Posterior vena cava (tissue), 2 donors: Measurements from ENCODE around the gene NUPR2. TPM values are rescaled to one million over a fixed set of nuclear protein-coding genes. Genes with fewer than 3 reads are reported as not detected.
A peak's percentile ranks its signal among the peaks of the same experiment; 100 is the strongest.
"Not testable (repeated sequence)": the region's sequence is repeated elsewhere in the genome, so short reads cannot be mapped to it uniquely, and the experiment has no call there.

Experiments
- DNase-seq: peaks from one replicate; pipeline ENCODE4 v3.0.0-alpha.2; 2020; ENCODE audit warnings: low spot score
- intact Hi-C, 2 donors: fragments of 100-400 bp; cut with DNase I; formaldehyde crosslinking; loops; one replicate each; pipeline versions ENCODE4 v1.14.1 to v1.14.2; 2022 to 2023
- total RNA-seq, 2 donors: library from RNA; stranded (reverse); fragmentation: NEBNext Ultra II Directional; extraction: Animal tissue kit (Norgen Biotek cat#: 25700); gene quantifications; one replicate each; pipeline ENCODE4 v1.2.1, GENCODE V29; 2021
- donor health status: DM: yes; HTN: yes; CAD: no.
- donor health status: DM: yes; HTN: yes; CAD: no.

The NUPR2 gene
- total RNA-seq, 2 donors from 2014 or later, result not detected

- intact Hi-C loops, DNase-seq: not testable (repeated sequence)
These were observed 23.8 kb downstream of the NUPR2 start for GRCh38 chr7:56092388-56092787.

GRCh38 chr7:56091591-56091990 is 24.6 kb downstream of the NUPR2 start:
- intact Hi-C loops, result no loop called here

GRCh38 chr7:56087445-56087844 is 28.8 kb downstream of the NUPR2 start:
- intact Hi-C loops, result no loop called here

More at GRCh38 chr7:56091591-56091990, 24.6 kb downstream of the NUPR2 start:
- peak; percentile 87 for DNase-seq

GRCh38 chr7:56086761-56087160 is 29.5 kb downstream of the NUPR2 start:
- intact Hi-C loops, result no loop called here
- DNase-seq, result peak; percentile 58

More at GRCh38 chr7:56087445-56087844, 28.8 kb downstream of the NUPR2 start:
- DNase-seq, result peak; percentile 62

GRCh38 chr7:56083150-56083785 is 32.9 kb downstream of the NUPR2 start:
- intact Hi-C loops, result no loop called here
- peak; percentile 84 for DNase-seq

GRCh38 chr7:56081626-56082340 is 34.4 kb downstream of the NUPR2 start:
- intact Hi-C loops, result no loop called here
- DNase-seq, result peak; percentile 72

GRCh38 chr7:56080726-56081435 is 35.3 kb downstream of the NUPR2 start:
- intact Hi-C loops, result not testable (repeated sequence)
- peak; percentile 81 for DNase-seq

GRCh38 chr7:56079450-56080185 is 36.6 kb downstream of the NUPR2 start:
- peak; percentile 91 for DNase-seq
- intact Hi-C loops, result loop anchor here in 1 of 2 donors (5.0 to 10.0 kb wide), 2 partner anchors 77 to 115 kb away; partner anchors contain the start of gene NIPSNAP2

- DNase-seq, result peak; percentile 68
- intact Hi-C loops, result loop anchor here in 1 of 2 donors (5.0 to 10.0 kb wide), 2 partner anchors 76 to 113 kb away; partner anchors contain the start of gene NIPSNAP2
These were observed 38.0 kb downstream of the NUPR2 start for GRCh38 chr7:56078196-56078595.

- peak; percentile 63 for DNase-seq
- intact Hi-C loops, result loop anchor here in 1 of 2 donors (5.0 to 10.0 kb wide), 2 partner anchors 75 to 113 kb away; partner anchors contain the start of gene NIPSNAP2
These were observed 38.5 kb downstream of the NUPR2 start for GRCh38 chr7:56077681-56078080.

- intact Hi-C loops, result loop anchor here (5.0 to 10.0 kb wide), 2 partner anchors 72 to 110 kb away; partner anchors contain the start of gene NIPSNAP2 (in 1 of the 2)
- peak; percentile 92 for DNase-seq
These were observed 41.8 kb downstream of the NUPR2 start for GRCh38 chr7:56074371-56074791.

- intact Hi-C loops, result not testable (repeated sequence)
- peak; percentile 48 for DNase-seq
These were observed 49.8 kb downstream of the NUPR2 start for GRCh38 chr7:56066376-56066775.

Other genes with a start within 250 kb of the NUPR2 start
- gene ZNF713, start 229.0 kb downstream of the NUPR2 start, total RNA-seq, result 1 to 10 TPM; 1.5 to 2.0 TPM
- 10 to 100 TPM; 10.5 to 13.4 TPM for gene MRPS17, start 164.5 kb downstream of the NUPR2 start, total RNA-seq
- gene NIPSNAP2, start 151.8 kb downstream of the NUPR2 start, total RNA-seq, result 10 to 100 TPM; 59.1 to 62.2 TPM
- gene PSPH, start 65.0 kb downstream of the NUPR2 start, total RNA-seq, result 1 to 10 TPM; 5.0 to 6.6 TPM
- 10 to 100 TPM; 75.9 to 87.9 TPM for gene CCT6A, start 64.7 kb downstream of the NUPR2 start, total RNA-seq
- 100 to 1,000 TPM in 1 of 2 donors, 10 to 100 TPM in 1; 84.6 to 129 TPM for gene SUMF2, start 52.1 kb downstream of the NUPR2 start, total RNA-seq
- gene PHKG1, start 23.5 kb downstream of the NUPR2 start, total RNA-seq, result 1 to 10 TPM; 3.7 to 3.8 TPM
- 100 to 1,000 TPM; 219 to 263 TPM for gene CHCHD2, start 9.9 kb downstream of the NUPR2 start, total RNA-seq